Endodermal cell (in vitro differentiated cells): ENCODE measurements around the gene TBL3. TPM values are rescaled to one million over a fixed set of nuclear protein-coding genes. Genes with fewer than 3 reads are reported as not detected.

Source experiments
- DNase-seq: peaks from one replicate; pipeline ENCODE4 v3.0.0-alpha.2; 2017
- H3K27ac ChIP-seq: 2 replicates; pipeline ENCODE4 v1.5.1; 2013; ENCODE audit warnings: mild to moderate bottlenecking, low read depth, low read length, moderate library complexity
- H3K27me3 ChIP-seq: 2 replicates; pipeline ENCODE4 v1.6.1; 2013; ENCODE audit warnings: mild to moderate bottlenecking, low read length, moderate library complexity; ENCODE audit not compliant: insufficient read depth, control insufficient read depth, poor library complexity, severe bottlenecking
- H3K36me3 ChIP-seq: 2 replicates; pipeline ENCODE4 v1.7.0; 2013; ENCODE audit warnings: mild to moderate bottlenecking, low read length, moderate library complexity; ENCODE audit not compliant: control insufficient read depth, insufficient read depth
- H3K4me1 ChIP-seq: one replicate; pipeline ENCODE4 v1.7.0; 2013; ENCODE audit warnings: low read length; ENCODE audit not compliant: control insufficient read depth, insufficient read depth
- H3K4me3 ChIP-seq: 2 replicates; pipeline ENCODE4 v1.5.1; 2013; ENCODE audit warnings: mild to moderate bottlenecking, low read length, moderate library complexity
- H3K9ac ChIP-seq: 2 replicates; pipeline ENCODE4 v1.6.1; 2013; ENCODE audit warnings: mild to moderate bottlenecking, low read length, moderate library complexity; ENCODE audit not compliant: poor library complexity, severe bottlenecking; ENCODE audit errors: extremely low read depth
- H3K9me3 ChIP-seq: 2 replicates; pipeline ENCODE4 v1.6.1; 2013; ENCODE audit warnings: mild to moderate bottlenecking, low read length, moderate library complexity; ENCODE audit not compliant: control insufficient read depth
- H3K27ac Mint-ChIP-seq: 2 replicates; pipeline ENCODE4 v1.8.0; 2020; ENCODE audit warnings: mixed read lengths
- H3K27me3 Mint-ChIP-seq: 2 replicates; pipeline ENCODE4 v1.8.0; 2021; ENCODE audit warnings: mild to moderate bottlenecking, mixed read lengths; ENCODE audit not compliant: insufficient read depth
- H3K36me3 Mint-ChIP-seq: 2 replicates; pipeline ENCODE4 v1.8.0; 2020; ENCODE audit warnings: low read depth, mixed read lengths
- H3K4me1 Mint-ChIP-seq: 2 replicates; pipeline ENCODE4 v1.8.0; 2020; ENCODE audit warnings: mixed read lengths
- H3K4me3 Mint-ChIP-seq: 2 replicates; pipeline ENCODE4 v1.8.0; 2020; ENCODE audit warnings: mild to moderate bottlenecking, moderate library complexity, mixed read lengths
- H3K9me3 Mint-ChIP-seq: 2 replicates; pipeline ENCODE4 v1.8.0; 2020; ENCODE audit warnings: mild to moderate bottlenecking, mixed read lengths
- WGBS, 2 experiments: methylation state at CpG; one replicate each; pipeline versions ENCODE4 v1.1.5 to v1.1.7; 2013; ENCODE audit warnings: missing lambda C conversion rate in 2 of 2, mixed read lengths in 1 of 2; ENCODE audit not compliant: insufficient coverage in 1 of 2, insufficient read length in 1 of 2; 5-methylcytosine and 5-hydroxymethylcytosine counted together
- total RNA-seq, 2 donors: library from RNA; stranded (reverse); fragmentation: NEBNext Ultra II Directional in 1 of 2; extraction: Animal tissue kit (Norgen Biotek cat#: 25700) in 1 of 2; gene quantifications; 2 replicates in 1 of 2; 3 replicates in 1 of 2; pipeline ENCODE4 v1.2.1, GENCODE V29; 2021
- TF ChIP-seq, protein P1 (sequence below): fragments of 200-600 bp; sonication (generic); conservative IDR thresholded peaks from 2 replicates; pipeline ENCODE4 v1.5.0; 2021; ENCODE audit warnings: antibody characterized with exemption, mild to moderate bottlenecking

Gene TBL3
- total RNA-seq, 2 donors from 2014 or later, result 43.4 to 49.7 TPM

DNA sequence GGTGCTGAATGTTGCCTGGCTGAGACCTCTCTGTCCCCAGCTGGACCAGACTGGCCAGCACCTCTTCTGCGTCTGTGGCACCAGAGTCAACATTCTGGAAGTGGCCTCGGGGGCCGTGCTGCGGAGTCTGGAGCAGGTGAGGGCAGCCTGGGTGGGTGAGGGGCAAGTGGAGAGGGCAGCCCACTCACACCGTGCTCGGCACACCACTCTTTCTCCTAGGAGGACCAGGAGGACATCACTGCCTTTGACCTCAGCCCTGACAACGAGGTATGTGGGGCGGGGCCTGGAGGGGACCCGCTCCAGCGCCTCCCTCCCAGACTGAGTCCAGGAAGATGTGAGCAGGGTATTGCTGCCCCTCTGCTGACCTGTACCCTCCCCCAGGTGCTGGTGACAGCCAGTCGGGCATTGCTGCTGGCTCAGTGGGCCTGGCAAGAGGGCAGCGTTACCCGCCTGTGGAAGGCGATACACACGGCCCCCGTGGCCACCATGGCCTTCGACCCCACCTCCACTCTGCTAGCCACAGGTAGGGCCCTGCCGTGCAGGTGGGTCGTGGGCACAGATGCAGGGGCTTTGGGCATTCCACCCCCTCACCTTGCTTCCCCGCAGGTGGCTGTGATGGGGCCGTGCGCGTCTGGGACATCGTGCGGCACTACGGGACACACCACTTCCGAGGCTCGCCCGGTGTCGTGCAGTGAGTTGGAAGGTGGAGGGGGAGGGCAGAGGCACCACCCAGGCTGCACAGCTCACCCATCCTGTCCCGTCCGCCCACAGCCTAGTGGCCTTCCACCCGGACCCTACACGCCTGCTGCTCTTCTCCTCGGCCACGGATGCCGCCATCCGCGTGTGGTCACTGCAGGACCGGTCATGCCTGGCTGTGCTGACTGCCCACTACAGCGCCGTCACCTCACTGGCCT is 2.6 kb downstream of the TBL3 start:
- 97 to 98% methylated on average over 28 to 42 of the region's 42 CpGs for WGBS, 2 experiments
- no peak overlapping the region for H3K9ac ChIP-seq
- no peak for DNase-seq
- no peak overlapping the region for H3K27ac ChIP-seq
- Mint-ChIP-seq H3K27ac (no peak overlapping the region), H3K4me1 (peaks cover 8% of the 10 kb centered on the region), H3K27me3 (peaks cover 2% of the 10 kb centered on the region), H3K36me3 (peaks cover 13% of the 10 kb centered on the region), H3K4me3 (no peak overlapping the region), H3K9me3 (no peaks in the 10 kb centered on the region)
- no peak overlapping the region for H3K4me3 ChIP-seq
- peaks cover 24% of the 10 kb centered on the region for H3K36me3 ChIP-seq
- H3K4me1 ChIP-seq, result no peaks in the 10 kb centered on the region
- no peaks in the 10 kb centered on the region for H3K9me3 ChIP-seq
- TF ChIP-seq, protein P1, sequence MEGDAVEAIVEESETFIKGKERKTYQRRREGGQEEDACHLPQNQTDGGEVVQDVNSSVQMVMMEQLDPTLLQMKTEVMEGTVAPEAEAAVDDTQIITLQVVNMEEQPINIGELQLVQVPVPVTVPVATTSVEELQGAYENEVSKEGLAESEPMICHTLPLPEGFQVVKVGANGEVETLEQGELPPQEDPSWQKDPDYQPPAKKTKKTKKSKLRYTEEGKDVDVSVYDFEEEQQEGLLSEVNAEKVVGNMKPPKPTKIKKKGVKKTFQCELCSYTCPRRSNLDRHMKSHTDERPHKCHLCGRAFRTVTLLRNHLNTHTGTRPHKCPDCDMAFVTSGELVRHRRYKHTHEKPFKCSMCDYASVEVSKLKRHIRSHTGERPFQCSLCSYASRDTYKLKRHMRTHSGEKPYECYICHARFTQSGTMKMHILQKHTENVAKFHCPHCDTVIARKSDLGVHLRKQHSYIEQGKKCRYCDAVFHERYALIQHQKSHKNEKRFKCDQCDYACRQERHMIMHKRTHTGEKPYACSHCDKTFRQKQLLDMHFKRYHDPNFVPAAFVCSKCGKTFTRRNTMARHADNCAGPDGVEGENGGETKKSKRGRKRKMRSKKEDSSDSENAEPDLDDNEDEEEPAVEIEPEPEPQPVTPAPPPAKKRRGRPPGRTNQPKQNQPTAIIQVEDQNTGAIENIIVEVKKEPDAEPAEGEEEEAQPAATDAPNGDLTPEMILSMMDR, result no peak
- H3K27me3 ChIP-seq, result peaks cover 8% of the 10 kb centered on the region

DNA sequence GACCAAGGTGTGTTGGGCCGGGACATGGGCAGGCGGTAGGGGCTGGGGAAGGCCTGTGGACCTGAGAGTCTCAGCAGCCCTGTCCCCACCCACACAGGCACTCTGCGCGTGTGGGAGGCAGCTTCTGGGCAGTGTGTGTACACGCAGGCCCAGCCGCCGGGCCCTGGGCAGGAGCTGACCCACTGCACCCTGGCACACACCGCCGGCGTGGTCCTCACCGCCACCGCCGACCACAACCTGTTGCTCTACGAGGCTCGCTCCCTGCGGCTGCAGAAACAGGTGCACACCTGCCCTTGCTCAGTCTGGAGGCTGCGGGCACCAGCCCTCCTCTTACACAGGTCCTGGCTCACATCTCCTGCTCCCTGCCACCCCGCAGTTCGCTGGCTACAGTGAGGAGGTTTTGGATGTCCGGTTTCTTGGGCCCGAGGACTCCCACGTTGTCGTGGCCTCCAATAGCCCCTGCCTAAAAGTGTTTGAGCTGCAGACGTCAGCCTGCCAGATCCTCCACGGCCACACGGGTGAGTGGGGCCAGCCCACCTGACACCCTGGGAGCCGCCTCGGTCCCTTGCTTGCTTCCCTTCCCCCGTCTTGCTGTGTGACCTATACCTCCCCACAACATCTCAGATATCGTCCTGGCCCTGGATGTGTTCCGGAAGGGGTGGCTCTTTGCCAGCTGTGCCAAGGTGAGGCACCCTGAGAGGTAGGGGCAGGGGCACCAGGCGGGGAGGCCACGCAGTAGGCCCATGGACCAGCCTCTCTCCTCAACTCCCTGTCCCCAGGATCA is 3.8 kb downstream of the TBL3 start:
- TF ChIP-seq, protein P1, result no peak
- H3K4me1 ChIP-seq, result no peaks in the 10 kb centered on the region
- no peaks in the 10 kb centered on the region for H3K9me3 ChIP-seq
- no peak overlapping the region for H3K4me3 ChIP-seq
- no peak overlapping the region for H3K9ac ChIP-seq
- no peak overlapping the region for H3K4me3 Mint-ChIP-seq
- H3K36me3 ChIP-seq, result peaks cover 24% of the 10 kb centered on the region
- H3K27me3 Mint-ChIP-seq, result peaks cover 14% of the 10 kb centered on the region
- no peaks in the 10 kb centered on the region for H3K9me3 Mint-ChIP-seq
- no peak overlapping the region for H3K27ac ChIP-seq
- H3K27me3 ChIP-seq, result peaks cover 20% of the 10 kb centered on the region
- WGBS, 2 experiments, result 94 to 95% methylated on average over 28 to 33 of the region's 33 CpGs
- H3K4me1 Mint-ChIP-seq, result peaks cover 8% of the 10 kb centered on the region
- H3K27ac Mint-ChIP-seq, result no peak overlapping the region
- H3K36me3 Mint-ChIP-seq, result peaks cover 13% of the 10 kb centered on the region
- DNase-seq, result no peak

DNA sequence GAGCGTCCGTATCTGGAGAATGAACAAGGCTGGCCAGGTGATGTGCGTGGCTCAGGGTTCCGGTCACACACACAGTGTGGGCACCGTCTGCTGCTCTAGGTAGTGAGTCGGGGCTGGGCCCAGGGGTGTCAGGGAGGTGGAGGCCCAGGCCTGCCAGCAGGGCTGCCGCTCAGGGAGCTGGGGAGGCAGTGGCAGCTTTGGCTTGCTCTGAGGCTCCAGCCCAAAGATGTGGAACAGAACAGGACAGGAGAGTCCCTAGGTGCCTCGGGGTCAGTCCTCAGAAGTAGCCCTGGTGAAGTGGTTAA is 4.3 kb downstream of the TBL3 start:
- Histone ChIP-seq H3K9me3 (no peaks in the 10 kb centered on the region), H3K4me1 (no peaks in the 10 kb centered on the region), H3K9ac (no peak overlapping the region), H3K4me3 (no peak overlapping the region), H3K27me3 (peaks cover 26% of the 10 kb centered on the region), H3K27ac (no peak overlapping the region), H3K36me3 (peaks cover 24% of the 10 kb centered on the region)
- Mint-ChIP-seq H3K36me3 (peaks cover 13% of the 10 kb centered on the region), H3K4me3 (no peak overlapping the region), H3K27ac (no peak overlapping the region), H3K9me3 (no peaks in the 10 kb centered on the region), H3K4me1 (peaks cover 8% of the 10 kb centered on the region), H3K27me3 (peaks cover 19% of the 10 kb centered on the region)
- WGBS, 2 experiments, result 94 to 100% methylated on average over 2 to 8 of the region's 8 CpGs
- no peak for DNase-seq
- TF ChIP-seq, protein P1, result no peak
